Hepatocyte (in vitro differentiated cells): ENCODE measurements around the gene ZNF814. TPM values are rescaled to one million over a fixed set of nuclear protein-coding genes. Genes with fewer than 3 reads are reported as not detected.
A peak's percentile ranks its signal among the peaks of the same experiment; 100 is the strongest.
"Not testable (repeated sequence)": the region's sequence is repeated elsewhere in the genome, so short reads cannot be mapped to it uniquely, and the experiment has no call there.

Experiments
- DNase-seq: peaks from one replicate; pipeline ENCODE4 v3.0.0-alpha.2; 2016; ENCODE audit warnings: low spot score
- H2AFZ ChIP-seq: fragments of 200-600 bp; sonication (generic); 2 replicates; pipeline ENCODE4 v1.6.0; 2016; ENCODE audit warnings: antibody characterized with exemption, mild to moderate bottlenecking
- H3K27ac ChIP-seq: fragments of 200-600 bp; sonication (generic); 2 replicates; pipeline ENCODE4 v1.5.1; 2016; ENCODE audit warnings: mild to moderate bottlenecking
- H3K27me3 ChIP-seq: fragments of 200-600 bp; sonication (generic); 2 replicates; pipeline ENCODE4 v1.6.1; 2016
- H3K36me3 ChIP-seq: fragments of 200-600 bp; sonication (generic); replicated peaks from 2 replicates; pipeline ENCODE4 v1.5.1; 2016; ENCODE audit warnings: low read depth; ENCODE audit not compliant: insufficient read depth
- H3K4me1 ChIP-seq: fragments of 200-600 bp; sonication (generic); 2 replicates; pipeline ENCODE4 v1.5.1; 2016; ENCODE audit warnings: mild to moderate bottlenecking, moderate library complexity; ENCODE audit not compliant: insufficient read depth
- H3K4me2 ChIP-seq: fragments of 200-600 bp; sonication (generic); 2 replicates; pipeline ENCODE4 v1.6.0; 2016
- H3K4me3 ChIP-seq: fragments of 200-600 bp; sonication (generic); 2 replicates; pipeline ENCODE4 v1.5.1; 2016; ENCODE audit warnings: mild to moderate bottlenecking
- H3K79me2 ChIP-seq: fragments of 200-600 bp; sonication (generic); 2 replicates; pipeline ENCODE4 v1.6.0; 2017; ENCODE audit warnings: mild to moderate bottlenecking
- H3K9me2 ChIP-seq: fragments of 200-600 bp; sonication (generic); replicated peaks from 2 replicates; pipeline ENCODE4 v1.6.0; 2017; ENCODE audit warnings: mild to moderate bottlenecking; ENCODE audit not compliant: insufficient read depth
- H3K9me3 ChIP-seq: fragments of 200-600 bp; sonication (generic); 2 replicates; pipeline ENCODE4 v1.5.1; 2016; ENCODE audit warnings: low read depth, mild to moderate bottlenecking
- H4K20me1 ChIP-seq: fragments of 200-600 bp; sonication (generic); 2 replicates; pipeline ENCODE4 v1.6.0; 2016; ENCODE audit warnings: mild to moderate bottlenecking; ENCODE audit not compliant: insufficient read depth, poor library complexity, severe bottlenecking
- CTCF ChIP-seq: fragments of 200-600 bp; sonication (generic); IDR thresholded peaks from 2 replicates; pipeline ENCODE4 v1.5.1; 2016; ENCODE audit warnings: antibody characterized with exemption, mild to moderate bottlenecking; ENCODE audit not compliant: poor library complexity
- EZH2 ChIP-seq: fragments of 200-600 bp; sonication (generic); IDR thresholded peaks from 2 replicates; pipeline ENCODE4 v1.6.1; 2016; ENCODE audit warnings: antibody characterized with exemption, mild to moderate bottlenecking, borderline replicate concordance
- EZH2phosphoT487 ChIP-seq: fragments of 200-600 bp; sonication (generic); IDR thresholded peaks from one replicate; pipeline ENCODE4 v1.6.1; 2018; ENCODE audit warnings: antibody characterized with exemption, mild to moderate bottlenecking, low read depth, moderate library complexity; ENCODE audit not compliant: unreplicated experiment, severe bottlenecking
- WGBS: methylation state at CpG from one replicate; pipeline ENCODE4 v1.1.6; 2016; ENCODE audit warnings: low lambda C conversion rate; ENCODE audit errors: missing lambda C conversion rate; 5-methylcytosine and 5-hydroxymethylcytosine counted together
- polyA plus RNA-seq: library from polyadenylated mRNA; unstranded; fragments of >200 nt; fragmentation: Nextera tagmentation; extraction: Ambion mirVana; gene quantifications from 2 replicates; pipeline ENCODE4 v1.2.1, GENCODE V29; 2016
- total RNA-seq: library from RNA; depleted of rRNA; stranded (reverse); fragments of >200 nt; gene quantifications from 2 replicates; pipeline ENCODE4 v1.2.3, GENCODE V29; 2014

The ZNF814 gene
- total and polyA plus RNA-seq, 2 experiments from 2014 or later: 16.1 to 19.2 TPM

GRCh38 chr19:57927587-57927986 lies 38.8 kb upstream of the ZNF814 start:
- H3K27ac ChIP-seq: no peak overlapping the region
- H3K79me2 ChIP-seq: peaks cover 7% of the 10 kb centered on the region
- H2AFZ ChIP-seq: no peak overlapping the region
- H3K4me2 ChIP-seq: no peak overlapping the region
- H3K4me3 ChIP-seq: no peak overlapping the region
- H3K9me2 ChIP-seq: no peaks in the 10 kb centered on the region
- no peaks in the 10 kb centered on the region for H3K4me1 ChIP-seq
- no peak for TF ChIP-seq EZH2
- no peak for TF ChIP-seq EZH2phosphoT487
- no peak for TF ChIP-seq CTCF
- no peak for DNase-seq
- 100% methylated on average over 4 of the region's 4 CpGs for WGBS
- H3K36me3 ChIP-seq: peaks cover 4% of the 10 kb centered on the region
- no peaks in the 10 kb centered on the region for H3K27me3 ChIP-seq
- H4K20me1 ChIP-seq: no peaks in the 10 kb centered on the region
- H3K9me3 ChIP-seq: peaks cover 12% of the 10 kb centered on the region

GRCh38 chr19:57916168-57916995 lies 27.5 kb upstream of the ZNF814 start, which contains the start of gene ZNF417:
Gene ZNF417 (minus strand): TSS chr19:57916592. CDS start chr19:57916411, 181 bp downstream.
- not testable (repeated sequence) for H4K20me1 ChIP-seq, H3K27me3 ChIP-seq, H3K9me2 ChIP-seq, H3K9me3 ChIP-seq, H3K36me3 ChIP-seq
- under 1% methylated on average over 51 of the region's 51 CpGs for whole genome bisulfite sequencing
- peak within 1 kb of the TSS; percentile 91 for H3K4me2 ChIP-seq
- H2AFZ ChIP-seq: peak within 1 kb of the TSS; percentile 57
- TF ChIP-seq CTCF: peak; percentile 38
- H3K79me2 ChIP-seq: peaks cover 36% of the 10 kb centered on the region
- DNase-seq: peak; percentile 94
- peaks cover 11% of the 10 kb centered on the region for H3K4me1 ChIP-seq
- peak within 1 kb of the TSS; percentile 88 for H3K4me3 ChIP-seq
- peak within 1 kb of the TSS; percentile 81 for H3K27ac ChIP-seq

GRCh38 chr19:57914531-57914930 lies 25.7 kb upstream of the ZNF814 start:
- peak overlapping the region; percentile 28 for H3K27ac ChIP-seq
- no peak overlapping the region for H3K4me3 ChIP-seq
- peaks cover 36% of the 10 kb centered on the region for H3K79me2 ChIP-seq
- no peak for TF ChIP-seq CTCF
- no peak for TF ChIP-seq EZH2phosphoT487
- TF ChIP-seq EZH2: no peak
- H3K9me3 ChIP-seq: no peaks in the 10 kb centered on the region
- no peak overlapping the region for H2AFZ ChIP-seq
- no peaks in the 10 kb centered on the region for H3K9me2 ChIP-seq
- H3K4me2 ChIP-seq: peak overlapping the region; percentile 91
- no peaks in the 10 kb centered on the region for H3K36me3 ChIP-seq
- H3K27me3 ChIP-seq: no peaks in the 10 kb centered on the region
- peaks cover 11% of the 10 kb centered on the region for H3K4me1 ChIP-seq
- 46% methylated on average over 3 of the region's 3 CpGs for WGBS
- H4K20me1 ChIP-seq: no peaks in the 10 kb centered on the region
- peak; percentile 47 for DNase-seq
